ENCODE measurements around the gene HIRA. TPM values are rescaled to one million over a fixed set of nuclear protein-coding genes. Genes with fewer than 3 reads are reported as not detected.
"Not testable (repeated sequence)": the region's sequence is repeated elsewhere in the genome, so short reads cannot be mapped to it uniquely, and the experiment has no call there.

Gene HIRA
- total and polyA plus RNA-seq, 10 donors = 8.9 to 31.7 (median 24.6) TPM

DNA sequence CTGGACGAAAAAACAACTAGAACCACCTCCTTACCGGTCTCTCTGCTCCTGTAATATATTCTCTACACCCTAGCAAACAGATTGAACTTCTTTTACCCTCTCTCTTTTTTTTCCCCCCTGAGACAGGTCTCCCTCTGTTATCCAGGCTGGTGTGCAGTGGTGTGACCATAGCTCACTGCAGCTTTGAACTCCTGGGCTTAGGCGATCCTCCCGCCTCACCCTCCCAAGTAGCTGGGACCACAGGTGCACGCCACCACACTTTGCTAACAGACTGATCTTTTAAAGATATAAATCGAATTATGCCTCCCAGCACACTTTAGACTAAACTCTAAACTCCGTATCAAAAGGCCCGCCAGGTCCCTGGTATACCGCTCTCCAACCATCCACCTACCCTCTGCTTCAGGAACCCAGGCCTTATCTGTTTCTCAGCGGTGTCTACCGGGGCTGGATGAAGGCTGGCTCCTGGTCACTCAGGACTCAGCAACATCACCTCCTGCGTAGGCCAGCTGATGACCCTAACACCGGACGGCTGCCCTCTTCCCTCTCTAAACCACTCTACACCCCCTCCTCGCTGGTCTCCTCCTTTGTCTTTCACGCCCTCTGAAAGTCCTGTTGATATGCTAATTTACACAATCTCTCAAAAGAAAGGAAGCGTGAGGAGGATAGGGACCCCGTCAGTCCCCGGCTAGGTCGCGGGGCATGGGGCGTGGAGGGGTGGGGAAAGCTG lies 15.2 kb upstream of the HIRA start:
- Histone ChIP-seq H3K27ac (peak overlapping the region; percentile 59 to 98 (median 95)), H3K9me3 (no peaks in the 10 kb centered on the region), H3K4me1 (peaks cover 15 to 69% (median 41%) of the 10 kb centered on the region in 6 donors), H3K4me3 (peak overlapping the region; percentile 64 to 98 (median 84)), H3K27me3 (replicated peaks in 1 of 7) (no peaks in the 10 kb centered on the region), H3K36me3 (peaks cover 0 to 53% (median 23%) of the 10 kb centered on the region in 6 donors)
- intact Hi-C loops (cut with DNase I; ENCODE audit: low total_unique reads) = loop anchor here (10.0 kb wide), 1 partner anchor 152 kb away; the partner anchor contains the start of gene CLTCL1
- TF ChIP-seq POLR2AphosphoS5 (IDR thresholded peaks at IDR 0.05) = no peak
- TF ChIP-seq POLR2A (IDR thresholded peaks at IDR 0.05) = no peak
- TF ChIP-seq, protein P1, sequence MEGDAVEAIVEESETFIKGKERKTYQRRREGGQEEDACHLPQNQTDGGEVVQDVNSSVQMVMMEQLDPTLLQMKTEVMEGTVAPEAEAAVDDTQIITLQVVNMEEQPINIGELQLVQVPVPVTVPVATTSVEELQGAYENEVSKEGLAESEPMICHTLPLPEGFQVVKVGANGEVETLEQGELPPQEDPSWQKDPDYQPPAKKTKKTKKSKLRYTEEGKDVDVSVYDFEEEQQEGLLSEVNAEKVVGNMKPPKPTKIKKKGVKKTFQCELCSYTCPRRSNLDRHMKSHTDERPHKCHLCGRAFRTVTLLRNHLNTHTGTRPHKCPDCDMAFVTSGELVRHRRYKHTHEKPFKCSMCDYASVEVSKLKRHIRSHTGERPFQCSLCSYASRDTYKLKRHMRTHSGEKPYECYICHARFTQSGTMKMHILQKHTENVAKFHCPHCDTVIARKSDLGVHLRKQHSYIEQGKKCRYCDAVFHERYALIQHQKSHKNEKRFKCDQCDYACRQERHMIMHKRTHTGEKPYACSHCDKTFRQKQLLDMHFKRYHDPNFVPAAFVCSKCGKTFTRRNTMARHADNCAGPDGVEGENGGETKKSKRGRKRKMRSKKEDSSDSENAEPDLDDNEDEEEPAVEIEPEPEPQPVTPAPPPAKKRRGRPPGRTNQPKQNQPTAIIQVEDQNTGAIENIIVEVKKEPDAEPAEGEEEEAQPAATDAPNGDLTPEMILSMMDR (IDR thresholded peaks at IDR 0.05 in 8 of 11, conservative IDR thresholded peaks at IDR 0.05 in 3 of 11) = no peak
- WGBS, 5 donors = 24 to 28% (median 27%) methylated on average over 22 of the region's 22 CpGs
- DNase-seq = no peak

DNA sequence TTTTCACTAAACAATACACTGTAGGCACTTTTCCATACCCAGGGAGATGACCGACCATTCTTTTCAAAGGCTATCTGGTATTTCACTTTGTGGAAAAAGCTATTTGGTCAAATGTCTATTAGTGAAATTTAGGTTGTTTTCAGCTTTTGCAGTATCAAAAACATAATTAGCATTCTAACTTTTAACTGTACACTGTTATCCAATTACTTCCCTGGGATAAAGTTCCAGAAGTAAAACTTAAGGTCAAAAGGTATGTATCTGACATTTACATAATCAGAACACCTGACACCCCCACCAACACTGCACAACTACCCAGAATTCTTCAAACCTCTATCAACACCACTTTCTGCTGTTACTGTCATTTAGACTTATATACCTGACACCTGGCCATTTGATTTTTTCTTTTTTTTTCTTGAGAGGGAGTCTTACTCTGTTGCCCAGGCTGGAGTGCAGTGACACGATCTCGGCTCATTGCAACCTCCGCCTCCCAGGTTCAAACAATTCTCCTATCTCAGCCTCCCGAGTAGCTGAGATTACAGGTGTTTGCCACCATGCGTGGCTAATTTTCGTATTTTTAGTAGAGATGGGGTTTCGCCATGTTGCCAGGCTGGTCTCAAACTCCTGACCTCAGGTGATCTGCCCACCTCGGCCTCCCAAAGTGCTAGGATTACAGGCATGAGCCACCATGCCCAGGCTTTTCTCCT lies 13.9 kb upstream of the HIRA start:
- intact Hi-C loops (cut with DNase I; ENCODE audit: low total_unique reads) = loop anchor here (10.0 kb wide), 1 partner anchor 151 kb away; the partner anchor contains the start of gene CLTCL1
- H3K4me3 ChIP-seq; DNase-seq; H3K27ac ChIP-seq; H3K27me3 ChIP-seq (replicated peaks in 1 of 7); H3K9me3 ChIP-seq: not testable (repeated sequence)
- Histone ChIP-seq H3K36me3 (peaks cover 0 to 53% (median 19%) of the 10 kb centered on the region in 6 donors), H3K4me1 (peaks cover 15 to 72% (median 41%) of the 10 kb centered on the region in 6 donors)
- WGBS, 5 donors = 91 to 95% (median 92%) methylated on average over 9 of the region's 9 CpGs

DNA sequence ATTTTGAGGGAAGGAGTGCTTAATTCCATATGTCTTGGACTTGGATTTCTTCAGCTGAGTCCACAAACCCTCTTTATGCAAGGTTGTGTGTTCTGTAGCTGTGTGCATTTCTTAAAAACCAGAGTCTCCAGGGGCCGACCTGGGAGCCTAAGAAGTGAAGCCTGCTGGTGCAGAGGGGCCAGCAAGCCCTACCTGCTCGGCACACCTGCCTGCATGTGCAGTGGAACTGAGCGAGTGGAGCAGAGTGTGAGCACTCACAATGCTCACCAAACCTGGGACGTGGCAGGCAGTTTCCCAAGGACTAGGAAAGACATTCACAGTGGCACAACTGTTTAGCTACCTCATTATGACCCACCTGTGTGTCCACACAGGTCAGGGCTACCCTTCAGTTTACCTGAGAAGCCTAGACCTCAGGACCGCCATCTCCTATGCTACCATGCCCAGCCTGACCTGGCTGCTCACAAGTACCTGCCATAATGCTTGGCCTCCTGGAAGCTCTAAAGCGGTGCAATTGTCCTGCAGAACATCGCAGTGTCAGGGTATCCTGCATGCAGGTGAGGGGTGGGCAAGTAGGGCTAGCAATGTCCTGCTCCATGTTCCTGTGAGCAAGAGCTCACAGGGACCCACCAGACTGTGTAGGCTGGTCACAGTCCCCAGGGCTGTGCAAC lies 12.1 kb upstream of the HIRA start:
- WGBS, 5 donors = 79 to 91% (median 85%) methylated on average over 7 of the region's 7 CpGs
- peaks cover 0 to 58% (median 22%) of the 10 kb centered on the region in 6 donors for H3K36me3 ChIP-seq
- DNase-seq = no peak
- no peak overlapping the region for H3K27ac ChIP-seq
- TF ChIP-seq POLR2A (IDR thresholded peaks at IDR 0.05) = no peak
- no peak for TF ChIP-seq POLR2AphosphoS5 (IDR thresholded peaks at IDR 0.05)
- TF ChIP-seq, protein P1 (IDR thresholded peaks at IDR 0.05 in 8 of 11, conservative IDR thresholded peaks at IDR 0.05 in 3 of 11) = no peak
- intact Hi-C loops (cut with DNase I; ENCODE audit: low total_unique reads) = loop anchor here (10.0 kb wide), 1 partner anchor 149 kb away; the partner anchor contains the start of gene CLTCL1
- no peaks in the 10 kb centered on the region for H3K9me3 ChIP-seq
- peaks cover 15 to 66% (median 37%) of the 10 kb centered on the region in 6 donors for H3K4me1 ChIP-seq
- H3K4me3 ChIP-seq = no peak overlapping the region
- no peaks in the 10 kb centered on the region for H3K27me3 ChIP-seq (replicated peaks in 1 of 7)

DNA sequence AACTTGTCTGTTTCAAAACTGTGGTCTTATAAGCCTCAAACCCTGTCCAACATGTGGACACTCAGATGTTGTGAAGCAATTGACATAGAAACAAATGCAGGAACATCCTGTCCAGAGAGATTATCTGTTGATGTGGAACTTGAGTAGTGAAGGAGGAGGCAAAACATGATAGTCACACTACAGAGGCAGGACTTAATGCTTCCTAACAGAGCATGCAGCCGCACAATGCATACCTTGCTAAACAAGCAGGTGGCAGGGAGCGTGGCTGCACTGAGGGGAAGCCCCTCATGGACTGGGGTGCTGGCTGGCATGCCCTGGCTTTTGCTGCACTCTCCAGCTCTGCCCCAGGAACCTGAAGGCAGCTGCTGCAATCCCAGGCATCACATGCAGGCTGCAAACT lies 10.6 kb upstream of the HIRA start:
- H3K4me3 ChIP-seq = no peak overlapping the region
- H3K4me1 ChIP-seq = peaks cover 10 to 65% (median 28%) of the 10 kb centered on the region in 6 donors
- no peak for DNase-seq
- TF ChIP-seq, protein P1 (IDR thresholded peaks at IDR 0.05 in 8 of 11, conservative IDR thresholded peaks at IDR 0.05 in 3 of 11) = no peak
- TF ChIP-seq POLR2AphosphoS5 (IDR thresholded peaks at IDR 0.05) (no peak), POLR2A (IDR thresholded peaks at IDR 0.05) (no peak)
- no peaks in the 10 kb centered on the region for H3K9me3 ChIP-seq
- no peak overlapping the region for H3K27ac ChIP-seq
- peaks cover 0 to 71% (median 26%) of the 10 kb centered on the region in 6 donors for H3K36me3 ChIP-seq
- intact Hi-C loops (cut with DNase I; ENCODE audit: low total_unique reads) = loop anchor here (10.0 kb wide), 1 partner anchor 147 kb away; the partner anchor contains the start of gene CLTCL1
- no peaks in the 10 kb centered on the region for H3K27me3 ChIP-seq (replicated peaks in 1 of 7)
- WGBS, 5 donors = 86 to 98% (median 89%) methylated on average over 2 of the region's 2 CpGs
